ENCODE data around the gene FLT1. TPM values are rescaled to one million over a fixed set of nuclear protein-coding genes. Genes with fewer than 3 reads are reported as not detected.

FLT1 gene
- total RNA-seq, 2 experiments from 2014 or later, result 1.6 to 2.5 TPM

DNA sequence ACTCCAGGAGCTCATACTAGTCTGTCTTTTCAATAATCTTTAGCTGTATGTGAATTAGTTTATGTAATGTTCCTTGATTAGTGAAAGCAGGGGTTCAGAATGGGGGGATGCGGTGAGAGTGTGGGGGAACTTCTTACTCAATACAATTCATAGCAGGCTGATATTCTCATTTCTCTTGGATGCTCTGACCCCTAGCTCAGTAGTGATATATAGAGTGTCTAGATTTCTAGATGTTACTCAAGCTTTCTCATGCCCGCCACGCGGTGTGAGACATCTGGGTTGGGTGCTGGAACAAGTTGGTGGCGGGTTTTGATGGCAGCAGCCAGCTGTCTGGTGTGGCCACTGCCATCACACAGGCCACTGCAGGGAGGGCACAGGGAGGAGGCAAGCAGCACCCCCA lies 39.3 kb upstream of the FLT1 start:
- intact Hi-C loops (cut with micrococcal nuclease; ENCODE audit: unreplicated experiment), result no loop called here
- Histone ChIP-seq H3K27ac (ENCODE audit: low read depth, low read length, poor library complexity, severe bottlenecking) (no peak overlapping the region), H3K9me2 (ENCODE audit: insufficient read depth, low read length) (no peaks in the 10 kb centered on the region), H3K4me3 (ENCODE audit: low read depth, low read length, poor library complexity, severe bottlenecking) (no peak overlapping the region), H3K4me2 (ENCODE audit: low read length) (no peak overlapping the region), H2AFZ (ENCODE audit: low read length) (no peak overlapping the region), H4K20me1 (ENCODE audit: insufficient read depth, low read length) (no peaks in the 10 kb centered on the region), H3K79me2 (ENCODE audit: insufficient read depth, low read depth, low read length) (no peaks in the 10 kb centered on the region), H3K36me3 (ENCODE audit: insufficient read depth, low read length) (no peaks in the 10 kb centered on the region), H3K4me1 (ENCODE audit: insufficient read depth, low read length, poor library complexity, severe bottlenecking) (no peaks in the 10 kb centered on the region), H3K9me3 (ENCODE audit: low read length) (no peaks in the 10 kb centered on the region)
- CTCF ChIA-PET (ENCODE audit: unreplicated experiment), result no interaction called here
- DNase-seq (ENCODE audit: low spot score), result no peak
- POLR2A ChIA-PET, result interaction anchor here (0.5 kb wide), 1 partner anchor 41 kb away, joined by 4 read pairs; no protein-coding TSS in a partner anchor
- TF ChIP-seq, protein P1, sequence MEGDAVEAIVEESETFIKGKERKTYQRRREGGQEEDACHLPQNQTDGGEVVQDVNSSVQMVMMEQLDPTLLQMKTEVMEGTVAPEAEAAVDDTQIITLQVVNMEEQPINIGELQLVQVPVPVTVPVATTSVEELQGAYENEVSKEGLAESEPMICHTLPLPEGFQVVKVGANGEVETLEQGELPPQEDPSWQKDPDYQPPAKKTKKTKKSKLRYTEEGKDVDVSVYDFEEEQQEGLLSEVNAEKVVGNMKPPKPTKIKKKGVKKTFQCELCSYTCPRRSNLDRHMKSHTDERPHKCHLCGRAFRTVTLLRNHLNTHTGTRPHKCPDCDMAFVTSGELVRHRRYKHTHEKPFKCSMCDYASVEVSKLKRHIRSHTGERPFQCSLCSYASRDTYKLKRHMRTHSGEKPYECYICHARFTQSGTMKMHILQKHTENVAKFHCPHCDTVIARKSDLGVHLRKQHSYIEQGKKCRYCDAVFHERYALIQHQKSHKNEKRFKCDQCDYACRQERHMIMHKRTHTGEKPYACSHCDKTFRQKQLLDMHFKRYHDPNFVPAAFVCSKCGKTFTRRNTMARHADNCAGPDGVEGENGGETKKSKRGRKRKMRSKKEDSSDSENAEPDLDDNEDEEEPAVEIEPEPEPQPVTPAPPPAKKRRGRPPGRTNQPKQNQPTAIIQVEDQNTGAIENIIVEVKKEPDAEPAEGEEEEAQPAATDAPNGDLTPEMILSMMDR (conservative IDR thresholded peaks at IDR 0.05; ENCODE audit: low read length), result no peak
- no TSS peak for BruUV-seq (replicated peaks)

DNA sequence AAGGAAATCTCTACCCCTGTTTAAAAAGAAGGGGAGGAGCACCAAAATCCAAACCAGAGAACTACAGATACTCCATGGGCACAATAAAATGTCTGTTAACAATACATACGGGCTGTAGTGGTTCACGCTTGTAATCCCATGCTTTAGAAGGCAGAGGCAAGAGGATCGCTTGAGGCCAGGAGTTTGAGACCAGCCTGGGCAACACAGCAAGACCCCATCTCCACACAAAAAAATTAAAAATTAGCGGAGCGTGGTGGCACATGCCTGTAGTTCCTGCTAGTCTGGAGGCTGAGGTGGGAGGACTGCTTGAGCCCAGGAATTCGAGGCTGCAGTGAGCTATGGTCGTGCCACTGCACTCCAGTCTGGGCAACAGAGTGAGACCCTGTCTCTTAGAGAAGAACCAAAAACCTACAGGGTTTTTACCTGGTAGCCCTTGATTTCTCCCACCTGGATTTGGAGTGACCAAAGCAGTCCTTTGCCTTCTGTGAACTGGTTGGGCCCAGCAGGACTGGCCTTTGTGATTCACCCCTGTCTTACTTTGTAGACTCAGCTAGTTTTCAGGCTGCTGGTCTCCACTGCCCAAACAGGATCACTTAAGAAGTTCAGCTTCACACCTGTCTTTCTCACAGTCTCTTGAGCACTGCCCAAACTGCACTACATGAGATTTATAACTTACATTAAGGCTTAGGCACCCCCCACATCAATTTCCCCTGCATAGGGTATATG lies 38.7 kb upstream of the FLT1 start:
- Histone ChIP-seq H3K27ac (ENCODE audit: low read depth, low read length, poor library complexity, severe bottlenecking) (no peak overlapping the region), H2AFZ (ENCODE audit: low read length) (no peak overlapping the region), H3K9me2 (ENCODE audit: insufficient read depth, low read length) (no peaks in the 10 kb centered on the region), H3K4me2 (ENCODE audit: low read length) (no peak overlapping the region), H3K36me3 (ENCODE audit: insufficient read depth, low read length) (no peaks in the 10 kb centered on the region), H3K79me2 (ENCODE audit: insufficient read depth, low read depth, low read length) (no peaks in the 10 kb centered on the region), H3K4me3 (ENCODE audit: low read depth, low read length, poor library complexity, severe bottlenecking) (no peak overlapping the region), H3K4me1 (ENCODE audit: insufficient read depth, low read length, poor library complexity, severe bottlenecking) (no peaks in the 10 kb centered on the region), H3K9me3 (ENCODE audit: low read length) (no peaks in the 10 kb centered on the region), H4K20me1 (ENCODE audit: insufficient read depth, low read length) (no peaks in the 10 kb centered on the region)
- no TSS peak for BruUV-seq (replicated peaks)
- TF ChIP-seq, protein P1 (conservative IDR thresholded peaks at IDR 0.05; ENCODE audit: low read length), result no peak
- no peak for TF ChIP-seq EZH2phosphoT487 (IDR thresholded peaks at IDR 0.05; ENCODE audit: borderline replicate concordance, low read depth, low read length)
- DNase-seq (ENCODE audit: low spot score), result no peak
- POLR2A ChIA-PET, result interaction anchor here (0.5 to 0.6 kb wide), 2 partner anchors 41 to 265 kb away, joined by 3 to 4 read pairs; no protein-coding TSS in a partner anchor
- intact Hi-C loops (cut with micrococcal nuclease; ENCODE audit: unreplicated experiment), result no loop called here
- CTCF ChIA-PET (ENCODE audit: unreplicated experiment), result no interaction called here

DNA sequence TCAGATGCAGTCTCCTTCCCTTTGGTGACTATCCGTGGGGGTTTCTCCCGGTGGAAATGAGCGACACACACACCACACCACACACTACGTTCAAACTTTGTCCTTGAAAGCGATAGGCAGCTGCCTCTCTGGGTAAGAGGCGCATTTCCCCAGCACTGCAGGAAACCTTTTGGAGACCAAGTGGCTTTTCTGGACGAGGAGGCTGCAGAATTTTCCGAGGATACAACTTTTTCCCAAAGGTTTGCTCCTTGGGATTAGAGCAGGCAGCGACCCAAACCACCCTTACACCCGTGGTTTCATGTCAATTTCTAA lies 38.2 kb upstream of the FLT1 start:
- Histone ChIP-seq H3K4me2 (ENCODE audit: low read length) (no peak overlapping the region), H3K4me3 (ENCODE audit: low read depth, low read length, poor library complexity, severe bottlenecking) (no peak overlapping the region), H2AFZ (ENCODE audit: low read length) (no peak overlapping the region), H3K27ac (ENCODE audit: low read depth, low read length, poor library complexity, severe bottlenecking) (no peak overlapping the region), H3K4me1 (ENCODE audit: insufficient read depth, low read length, poor library complexity, severe bottlenecking) (peaks cover under 1% of the 10 kb centered on the region), H4K20me1 (ENCODE audit: insufficient read depth, low read length) (no peaks in the 10 kb centered on the region), H3K9me2 (ENCODE audit: insufficient read depth, low read length) (no peaks in the 10 kb centered on the region), H3K36me3 (ENCODE audit: insufficient read depth, low read length) (no peaks in the 10 kb centered on the region), H3K9me3 (ENCODE audit: low read length) (no peaks in the 10 kb centered on the region), H3K79me2 (ENCODE audit: insufficient read depth, low read depth, low read length) (no peaks in the 10 kb centered on the region)
- no peak for DNase-seq (ENCODE audit: low spot score)
- CTCF ChIA-PET (ENCODE audit: unreplicated experiment), result no interaction called here
- intact Hi-C loops (cut with micrococcal nuclease; ENCODE audit: unreplicated experiment), result no loop called here
- TF ChIP-seq, protein P1 (conservative IDR thresholded peaks at IDR 0.05; ENCODE audit: low read length), result no peak
- no peak for TF ChIP-seq EZH2phosphoT487 (IDR thresholded peaks at IDR 0.05; ENCODE audit: borderline replicate concordance, low read depth, low read length)
- no TSS peak for BruUV-seq (replicated peaks)
- POLR2A ChIA-PET, result no interaction called here

All from OCI-LY7 (cell line).